Kidney epithelial cell (primary cell): ENCODE results near the gene ARMH2. TPM values are rescaled to one million over a fixed set of nuclear protein-coding genes. Genes with fewer than 3 reads are reported as not detected.
"Not testable (repeated sequence)": the region's sequence is repeated elsewhere in the genome, so short reads cannot be mapped to it uniquely, and the experiment has no call there.

Source experiments
- DNase-seq: peaks from one replicate; pipeline ENCODE4 v3.0.0-alpha.2; 2010; ENCODE audit warnings: low read depth
- H3K27me3 ChIP-seq: 2 replicates; pipeline ENCODE4 v1.6.0; 2011; ENCODE audit warnings: low read length; ENCODE audit not compliant: control insufficient read depth, insufficient read depth
- H3K36me3 ChIP-seq: 2 replicates; pipeline ENCODE4 v1.5.1; 2011; ENCODE audit warnings: low read length; ENCODE audit not compliant: control insufficient read depth, insufficient read depth
- H3K4me3 ChIP-seq: 2 replicates; pipeline ENCODE4 v1.5.1; 2011; ENCODE audit warnings: low read depth, mild to moderate bottlenecking, control low read depth, low read length
- total RNA-seq: library from RNA; depleted of rRNA; stranded (reverse); fragments of >200 nt; gene quantifications from 2 replicates; pipeline ENCODE4 v1.2.3, GENCODE V29; 2015
- TF ChIP-seq, protein P1 (sequence below): IDR thresholded peaks from 2 replicates; pipeline ENCODE4 v1.5.1; 2011; ENCODE audit warnings: mild to moderate bottlenecking, moderate library complexity, low read length, control low read depth, inconsistent platforms; ENCODE audit not compliant: insufficient read depth, poor library complexity, severe bottlenecking

Gene ARMH2
- total RNA-seq, 1 donor from 2014 or later = not detected

DNA sequence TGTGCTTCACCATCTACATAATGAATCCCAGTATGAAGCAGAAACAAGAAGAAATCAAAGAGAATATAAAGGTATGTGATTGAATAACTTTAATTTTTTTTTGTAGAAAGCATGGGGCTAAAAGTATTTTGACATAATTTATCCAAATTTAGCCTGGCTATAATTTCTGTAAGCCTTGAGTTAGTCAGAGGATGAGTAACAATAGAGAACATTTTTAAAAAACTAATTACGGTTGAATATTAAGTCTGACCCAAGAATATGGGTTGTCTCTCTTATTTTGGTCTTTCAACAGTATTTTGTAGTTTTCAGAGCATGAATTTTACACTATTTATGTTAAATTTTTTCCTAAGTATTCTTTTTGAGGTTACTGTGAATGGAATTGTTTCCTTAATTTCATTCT is 21.5 kb downstream of the ARMH2 start:
- TF ChIP-seq, protein P1, sequence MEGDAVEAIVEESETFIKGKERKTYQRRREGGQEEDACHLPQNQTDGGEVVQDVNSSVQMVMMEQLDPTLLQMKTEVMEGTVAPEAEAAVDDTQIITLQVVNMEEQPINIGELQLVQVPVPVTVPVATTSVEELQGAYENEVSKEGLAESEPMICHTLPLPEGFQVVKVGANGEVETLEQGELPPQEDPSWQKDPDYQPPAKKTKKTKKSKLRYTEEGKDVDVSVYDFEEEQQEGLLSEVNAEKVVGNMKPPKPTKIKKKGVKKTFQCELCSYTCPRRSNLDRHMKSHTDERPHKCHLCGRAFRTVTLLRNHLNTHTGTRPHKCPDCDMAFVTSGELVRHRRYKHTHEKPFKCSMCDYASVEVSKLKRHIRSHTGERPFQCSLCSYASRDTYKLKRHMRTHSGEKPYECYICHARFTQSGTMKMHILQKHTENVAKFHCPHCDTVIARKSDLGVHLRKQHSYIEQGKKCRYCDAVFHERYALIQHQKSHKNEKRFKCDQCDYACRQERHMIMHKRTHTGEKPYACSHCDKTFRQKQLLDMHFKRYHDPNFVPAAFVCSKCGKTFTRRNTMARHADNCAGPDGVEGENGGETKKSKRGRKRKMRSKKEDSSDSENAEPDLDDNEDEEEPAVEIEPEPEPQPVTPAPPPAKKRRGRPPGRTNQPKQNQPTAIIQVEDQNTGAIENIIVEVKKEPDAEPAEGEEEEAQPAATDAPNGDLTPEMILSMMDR = no peak
- DNase-seq = no peak
- H3K4me3 ChIP-seq = no peak overlapping the region
- no peaks in the 10 kb centered on the region for H3K36me3 ChIP-seq
- no peaks in the 10 kb centered on the region for H3K27me3 ChIP-seq

DNA sequence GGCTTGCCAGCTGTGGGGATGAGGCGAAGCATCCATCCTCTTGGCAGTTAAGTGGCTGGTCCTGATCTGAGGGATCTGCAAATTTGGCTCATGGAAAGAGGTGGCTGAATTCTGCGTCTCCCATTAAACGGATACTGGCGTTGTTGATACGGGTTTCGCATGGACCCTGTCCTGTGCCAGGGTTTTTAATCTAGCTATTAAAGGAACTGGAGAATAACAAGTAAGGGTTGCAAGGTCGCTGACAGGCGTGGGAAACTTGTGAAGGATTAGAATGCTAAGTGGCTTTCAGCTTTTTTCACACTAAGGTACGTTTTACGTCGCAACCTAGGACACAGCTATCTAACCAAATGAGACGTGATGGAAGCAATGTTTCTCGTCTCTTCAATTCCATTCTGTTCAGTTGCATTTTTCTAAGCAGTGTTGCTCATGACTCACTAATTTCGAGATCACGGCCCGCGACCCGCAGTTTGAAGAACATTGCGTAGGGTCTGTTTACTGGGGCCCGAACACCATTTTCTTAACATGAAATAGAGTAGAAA is 23.1 kb downstream of the ARMH2 start:
- Histone ChIP-seq H3K36me3 (no peaks in the 10 kb centered on the region), H3K27me3 (no peaks in the 10 kb centered on the region), H3K4me3 (peak overlapping the region; percentile 96)
- TF ChIP-seq, protein P1 = no peak
- DNase-seq = no peak

- H3K27me3 ChIP-seq = no peaks in the 10 kb centered on the region
- no peaks in the 10 kb centered on the region for H3K36me3 ChIP-seq
- peak within 1 kb of the TSS; percentile 96 for H3K4me3 ChIP-seq
- TF ChIP-seq, protein P1 = no peak
- peak; percentile 69 for DNase-seq
Observed at GRCh38 chr6:24774696-24775519, 23.8 kb downstream of the ARMH2 start, which contains the start of gene GMNN. TSS of gene GMNN (plus strand) at chr6:24774937. CDS start at chr6:24777247, 2,310 bp downstream.

DNA sequence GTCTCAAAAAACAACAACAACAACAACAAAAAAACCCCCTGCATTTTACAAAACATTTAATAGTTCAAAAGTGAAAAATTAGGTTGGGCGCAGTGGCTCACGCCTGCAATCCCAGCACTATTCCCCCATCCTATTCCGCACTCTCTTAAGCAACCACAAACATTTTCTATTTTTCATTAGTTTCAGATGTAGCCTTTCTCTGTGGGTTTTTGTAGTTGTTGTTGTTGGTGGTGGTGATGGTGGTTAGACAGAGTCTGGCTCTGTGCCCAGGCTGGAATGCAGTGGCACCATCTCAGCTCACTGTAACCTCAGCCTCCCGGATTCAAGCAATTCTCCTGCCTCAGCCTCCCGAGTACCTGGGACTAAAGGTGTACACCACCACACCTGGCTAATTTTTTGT is 30.4 kb downstream of the ARMH2 start:
- no peak overlapping the region for H3K4me3 ChIP-seq
- TF ChIP-seq, protein P1 = no peak
- H3K27me3 ChIP-seq = no peaks in the 10 kb centered on the region
- DNase-seq = no peak
- H3K36me3 ChIP-seq = no peaks in the 10 kb centered on the region

DNA sequence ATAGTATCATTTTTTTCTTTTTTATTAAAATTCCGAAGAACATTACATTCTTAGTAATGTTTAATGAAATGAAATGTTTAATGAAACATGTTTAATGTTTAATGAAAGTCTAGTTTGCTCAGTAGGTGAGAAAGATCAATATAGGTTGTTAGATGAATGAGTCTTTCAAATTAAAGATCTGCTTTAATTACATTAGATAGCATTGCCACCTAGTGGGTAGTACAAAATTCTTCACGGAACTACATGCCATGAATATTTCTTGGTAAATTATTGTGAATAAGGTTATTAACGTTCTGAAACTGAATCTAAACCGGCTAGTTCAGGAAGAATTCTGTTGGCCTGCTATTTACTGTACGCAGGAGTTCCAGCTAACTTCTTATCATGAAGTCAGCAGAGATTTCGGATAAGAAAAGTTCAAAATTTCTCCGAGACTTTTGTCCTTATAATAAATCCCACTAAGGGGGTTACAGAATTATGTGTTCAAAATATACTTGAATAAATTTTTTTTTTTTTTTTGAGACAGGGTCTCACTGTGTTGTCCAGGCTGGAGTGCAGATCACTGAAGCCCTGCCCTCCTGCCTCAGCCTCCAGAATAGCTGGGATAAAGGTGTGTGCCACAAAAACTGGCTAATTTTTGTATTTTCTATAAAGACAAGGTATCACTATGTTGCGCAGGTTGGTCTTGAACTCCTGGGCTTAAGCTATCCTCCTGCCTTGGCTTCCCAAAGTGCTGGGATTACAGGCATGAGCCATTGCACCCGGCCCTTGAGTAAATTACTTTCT is 31.8 kb downstream of the ARMH2 start:
- Histone ChIP-seq H3K36me3 (no peaks in the 10 kb centered on the region), H3K27me3 (no peaks in the 10 kb centered on the region), H3K4me3 (no peak overlapping the region)
- no peak for DNase-seq
- TF ChIP-seq, protein P1 = peak; percentile 33

DNA sequence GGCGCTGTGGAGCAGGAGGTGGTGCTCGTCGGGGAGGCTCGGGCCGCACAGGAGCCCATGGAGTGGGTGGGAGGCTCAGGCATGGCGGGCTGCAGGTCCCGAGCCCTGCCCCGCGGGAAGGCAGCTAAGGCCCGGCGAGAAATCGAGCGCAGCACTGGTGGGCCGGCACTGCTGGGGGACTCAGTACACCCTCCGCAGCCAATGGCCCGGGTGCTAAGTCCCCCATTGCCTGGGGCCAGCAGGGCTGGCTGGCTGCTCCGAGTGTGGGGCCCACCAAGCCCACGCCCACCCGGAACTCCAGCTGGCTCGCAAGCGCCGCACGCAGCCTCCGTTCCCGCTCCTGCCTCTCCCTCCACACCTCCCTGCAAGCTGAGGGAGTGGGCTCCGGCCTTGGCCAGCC is 32.7 kb downstream of the ARMH2 start:
- not testable (repeated sequence) for DNase-seq

GRCh38 chr6:24764833-24765828 is 33.6 kb downstream of the ARMH2 start:
- not testable (repeated sequence) for H3K27me3 ChIP-seq, DNase-seq, H3K4me3 ChIP-seq, H3K36me3 ChIP-seq

More for the DNA sequence above, 32.7 kb downstream of the ARMH2 start:
- H3K4me3 ChIP-seq, H3K27me3 ChIP-seq, H3K36me3 ChIP-seq: not testable (repeated sequence)
